ENCODE data around the gene ASTN2. TPM values are rescaled to one million over a fixed set of nuclear protein-coding genes. Genes with fewer than 3 reads are reported as not detected.

Gene ASTN2
- total RNA-seq, 3 donors from 2014 or later = 1.7 to 1.8 (median 1.7) TPM

DNA sequence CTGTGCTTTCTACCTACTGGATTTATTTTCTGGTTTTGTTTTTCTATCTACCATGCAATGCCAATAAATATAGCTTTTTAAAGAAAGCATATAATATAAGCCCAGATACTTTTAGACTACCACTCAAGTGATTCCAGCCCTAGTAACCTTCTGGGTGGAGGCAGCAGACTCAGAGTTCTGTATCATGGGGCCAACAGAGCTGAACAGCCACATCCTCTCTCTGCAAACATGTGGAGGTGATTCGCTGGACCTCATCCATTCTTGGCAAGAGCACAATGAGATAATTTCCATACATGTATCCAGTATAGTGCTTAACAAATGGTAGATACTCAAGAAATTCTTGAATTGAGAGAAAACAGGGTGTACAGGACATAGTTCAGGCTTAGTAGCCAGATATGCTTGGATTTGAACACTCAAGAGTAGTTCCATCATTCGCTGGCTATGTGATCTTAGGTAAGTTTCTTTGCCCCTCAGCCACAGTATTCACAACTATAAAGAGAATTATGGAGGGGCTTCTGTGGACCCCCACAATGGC, 124.5 kb downstream of the ASTN2 start:
- no peak for ATAC-seq
- Mint-ChIP-seq H3K27me3 (ENCODE audit: low read depth) (no peaks in the 10 kb centered on the region), H3K4me3 (no peak overlapping the region), H3K36me3 (ENCODE audit: insufficient read depth) (no peaks in the 10 kb centered on the region), H3K9me3 (no peaks in the 10 kb centered on the region), H3K4me1 (ENCODE audit: low read depth) (no peaks in the 10 kb centered on the region)
- DNase-seq = no peak

GRCh38 chr9:117286245-117286644, 128.6 kb downstream of the ASTN2 start:
- no peak overlapping the region for H3K4me3 Mint-ChIP-seq
- no peak for ATAC-seq
- no peaks in the 10 kb centered on the region for H3K4me1 Mint-ChIP-seq (ENCODE audit: low read depth)
- no peaks in the 10 kb centered on the region for H3K9me3 Mint-ChIP-seq
- H3K36me3 Mint-ChIP-seq (ENCODE audit: insufficient read depth) = no peaks in the 10 kb centered on the region
- no peaks in the 10 kb centered on the region for H3K27me3 Mint-ChIP-seq (ENCODE audit: low read depth)
- no peak for DNase-seq

- no peaks in the 10 kb centered on the region for H3K27me3 Mint-ChIP-seq (ENCODE audit: low read depth)
- H3K4me1 Mint-ChIP-seq (ENCODE audit: low read depth) = no peaks in the 10 kb centered on the region
- no peak overlapping the region for H3K4me3 Mint-ChIP-seq
- H3K36me3 Mint-ChIP-seq (ENCODE audit: insufficient read depth) = no peaks in the 10 kb centered on the region
- H3K9me3 Mint-ChIP-seq = no peaks in the 10 kb centered on the region
- DNase-seq (no peak), ATAC-seq (no peak)
These were observed 130.4 kb downstream of the ASTN2 start for GRCh38 chr9:117284414-117284813.

- no peak overlapping the region for H3K4me3 Mint-ChIP-seq
- ATAC-seq (no peak), DNase-seq (no peak)
- no peaks in the 10 kb centered on the region for H3K4me1 Mint-ChIP-seq (ENCODE audit: low read depth)
- no peaks in the 10 kb centered on the region for H3K27me3 Mint-ChIP-seq (ENCODE audit: low read depth)
- no peaks in the 10 kb centered on the region for H3K36me3 Mint-ChIP-seq (ENCODE audit: insufficient read depth)
- H3K9me3 Mint-ChIP-seq = no peaks in the 10 kb centered on the region
These were observed 132.3 kb downstream of the ASTN2 start for GRCh38 chr9:117282541-117282940.

GRCh38 chr9:117278471-117279035, 136.3 kb downstream of the ASTN2 start:
- no peak for ATAC-seq
- Mint-ChIP-seq H3K36me3 (ENCODE audit: insufficient read depth) (no peaks in the 10 kb centered on the region), H3K27me3 (ENCODE audit: low read depth) (no peaks in the 10 kb centered on the region), H3K4me1 (ENCODE audit: low read depth) (no peaks in the 10 kb centered on the region), H3K4me3 (no peak overlapping the region), H3K9me3 (peaks cover 4% of the 10 kb centered on the region)
- no peak for DNase-seq

GRCh38 chr9:117278020-117278419, 136.8 kb downstream of the ASTN2 start:
- no peaks in the 10 kb centered on the region for H3K4me1 Mint-ChIP-seq (ENCODE audit: low read depth)
- no peaks in the 10 kb centered on the region for H3K27me3 Mint-ChIP-seq (ENCODE audit: low read depth)
- H3K9me3 Mint-ChIP-seq = peaks cover 4% of the 10 kb centered on the region
- H3K4me3 Mint-ChIP-seq = no peak overlapping the region
- H3K36me3 Mint-ChIP-seq (ENCODE audit: insufficient read depth) = no peaks in the 10 kb centered on the region
- DNase-seq (no peak), ATAC-seq (no peak)

- Mint-ChIP-seq H3K4me1 (ENCODE audit: low read depth) (no peaks in the 10 kb centered on the region), H3K27me3 (ENCODE audit: low read depth) (no peaks in the 10 kb centered on the region), H3K4me3 (no peak overlapping the region), H3K36me3 (ENCODE audit: insufficient read depth) (no peaks in the 10 kb centered on the region), H3K9me3 (peaks cover 4% of the 10 kb centered on the region)
- ATAC-seq (no peak), DNase-seq (no peak)
These were observed 138.4 kb downstream of the ASTN2 start for GRCh38 chr9:117276444-117276843.

DNA sequence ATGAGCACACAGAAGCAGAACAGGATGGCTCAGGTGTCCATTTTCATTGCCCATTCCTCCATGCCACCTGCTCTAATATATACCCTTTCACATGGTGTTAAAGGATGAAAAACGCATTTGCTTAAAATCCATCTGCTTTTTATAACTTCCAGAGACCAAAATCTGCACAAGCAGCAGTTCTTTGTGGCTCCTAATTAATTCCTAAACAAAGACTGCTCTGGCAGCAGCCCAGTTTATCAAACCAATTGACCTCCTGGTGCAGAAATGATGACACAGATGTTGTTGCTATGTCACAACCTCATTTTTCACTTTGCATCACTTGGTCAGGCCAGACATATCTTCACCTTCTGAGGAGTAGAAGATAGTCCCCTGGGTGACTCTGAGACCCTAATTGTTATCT, 141.2 kb downstream of the ASTN2 start:
- DNase-seq = no peak
- no peak overlapping the region for H3K4me3 Mint-ChIP-seq
- H3K36me3 Mint-ChIP-seq (ENCODE audit: insufficient read depth) = no peaks in the 10 kb centered on the region
- no peaks in the 10 kb centered on the region for H3K4me1 Mint-ChIP-seq (ENCODE audit: low read depth)
- peaks cover 4% of the 10 kb centered on the region for H3K9me3 Mint-ChIP-seq
- ATAC-seq = no peak
- H3K27me3 Mint-ChIP-seq (ENCODE audit: low read depth) = no peaks in the 10 kb centered on the region

DNA sequence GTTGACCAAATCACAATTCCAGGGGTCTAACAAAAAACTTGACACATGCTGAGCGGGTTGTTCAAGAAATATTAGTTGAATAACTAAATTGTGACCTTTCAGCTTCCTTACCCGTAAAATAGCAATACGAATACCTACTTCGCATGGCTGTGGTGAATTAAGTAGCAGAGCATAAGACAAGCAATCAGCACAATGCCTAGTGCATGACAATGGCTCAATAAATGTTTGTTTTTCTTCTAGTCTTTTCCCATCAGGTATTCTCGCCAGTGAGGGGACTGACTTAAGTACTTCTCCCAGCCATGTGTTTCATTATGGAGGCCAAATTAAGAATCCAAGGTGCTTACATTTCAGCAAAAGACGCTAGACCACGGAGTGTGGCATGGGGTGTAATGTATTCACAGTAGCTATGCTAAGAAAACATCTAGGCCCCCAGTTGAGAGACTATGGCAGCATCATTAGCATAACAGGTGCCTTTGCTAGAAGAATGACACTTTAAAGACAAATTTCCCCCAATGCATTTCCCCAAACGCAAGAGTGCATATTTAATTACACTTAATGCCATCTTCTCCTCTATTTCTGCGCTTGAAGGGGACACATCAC, 145.9 kb downstream of the ASTN2 start:
- no peaks in the 10 kb centered on the region for H3K36me3 Mint-ChIP-seq (ENCODE audit: insufficient read depth)
- H3K4me1 Mint-ChIP-seq (ENCODE audit: low read depth) = no peaks in the 10 kb centered on the region
- H3K9me3 Mint-ChIP-seq = no peaks in the 10 kb centered on the region
- no peaks in the 10 kb centered on the region for H3K27me3 Mint-ChIP-seq (ENCODE audit: low read depth)
- ATAC-seq = no peak
- no peak for DNase-seq
- H3K4me3 Mint-ChIP-seq = no peak overlapping the region

DNA sequence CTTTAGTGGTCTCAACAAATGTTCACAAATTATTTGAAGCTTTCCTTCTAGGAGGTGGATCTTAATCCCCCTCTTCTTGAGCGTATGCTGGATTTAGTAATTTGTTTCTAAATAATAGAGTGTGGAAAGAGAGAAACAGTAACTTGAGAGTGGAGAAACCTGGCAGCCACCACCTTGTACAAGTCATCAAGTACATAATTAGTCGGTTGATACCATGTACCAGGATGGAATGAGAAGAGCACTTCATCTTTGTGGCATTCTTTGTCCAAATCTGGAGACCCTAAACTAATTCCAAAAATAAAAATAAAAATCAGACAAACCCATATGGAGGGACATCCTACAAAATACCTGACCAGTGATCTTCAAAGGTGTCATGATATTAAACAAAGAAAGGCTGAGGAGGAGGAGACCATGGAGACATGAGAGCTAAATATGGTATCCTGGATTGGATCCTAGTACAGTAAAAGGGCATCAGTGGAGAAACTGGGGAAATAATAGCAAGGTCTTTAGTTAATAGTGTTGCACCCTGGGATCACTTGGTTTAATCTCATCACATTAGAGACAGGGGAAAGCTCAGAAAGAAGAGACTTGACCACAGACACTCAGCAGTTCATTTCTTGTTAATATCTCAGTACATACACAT, 147.9 kb downstream of the ASTN2 start:
- Mint-ChIP-seq H3K4me1 (ENCODE audit: low read depth) (no peaks in the 10 kb centered on the region), H3K27me3 (ENCODE audit: low read depth) (peaks cover 2% of the 10 kb centered on the region)

DNA sequence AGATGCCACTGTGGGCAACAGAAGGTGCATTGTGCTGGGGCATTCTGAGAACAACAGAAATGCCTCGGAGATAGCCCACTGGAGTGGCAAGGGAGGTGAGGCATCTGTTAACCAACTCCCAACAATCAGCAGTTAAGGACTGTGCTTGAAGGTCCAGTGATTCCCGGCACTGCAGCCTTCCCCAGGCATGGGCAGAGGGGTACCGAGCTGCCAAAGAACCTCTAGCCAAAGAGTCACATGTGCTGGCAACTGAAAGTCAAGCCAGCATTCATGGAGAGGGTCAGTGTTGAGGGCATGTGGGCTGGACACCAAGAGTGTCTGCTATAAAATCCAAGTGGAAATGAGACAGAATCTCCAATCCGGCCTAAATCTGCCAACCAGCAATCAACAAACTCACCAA, 149.6 kb downstream of the ASTN2 start:
- Mint-ChIP-seq H3K9me3 (no peaks in the 10 kb centered on the region), H3K36me3 (ENCODE audit: insufficient read depth) (no peaks in the 10 kb centered on the region), H3K4me1 (ENCODE audit: low read depth) (no peaks in the 10 kb centered on the region), H3K27me3 (ENCODE audit: low read depth) (peaks cover 2% of the 10 kb centered on the region), H3K4me3 (no peak overlapping the region)
- no peak for ATAC-seq
- no peak for DNase-seq

More for the DNA sequence above, 147.9 kb downstream of the ASTN2 start:
- Mint-ChIP-seq H3K9me3 (no peaks in the 10 kb centered on the region), H3K4me3 (no peak overlapping the region), H3K36me3 (ENCODE audit: insufficient read depth) (no peaks in the 10 kb centered on the region)
- ATAC-seq = no peak
- DNase-seq = no peak

DNA sequence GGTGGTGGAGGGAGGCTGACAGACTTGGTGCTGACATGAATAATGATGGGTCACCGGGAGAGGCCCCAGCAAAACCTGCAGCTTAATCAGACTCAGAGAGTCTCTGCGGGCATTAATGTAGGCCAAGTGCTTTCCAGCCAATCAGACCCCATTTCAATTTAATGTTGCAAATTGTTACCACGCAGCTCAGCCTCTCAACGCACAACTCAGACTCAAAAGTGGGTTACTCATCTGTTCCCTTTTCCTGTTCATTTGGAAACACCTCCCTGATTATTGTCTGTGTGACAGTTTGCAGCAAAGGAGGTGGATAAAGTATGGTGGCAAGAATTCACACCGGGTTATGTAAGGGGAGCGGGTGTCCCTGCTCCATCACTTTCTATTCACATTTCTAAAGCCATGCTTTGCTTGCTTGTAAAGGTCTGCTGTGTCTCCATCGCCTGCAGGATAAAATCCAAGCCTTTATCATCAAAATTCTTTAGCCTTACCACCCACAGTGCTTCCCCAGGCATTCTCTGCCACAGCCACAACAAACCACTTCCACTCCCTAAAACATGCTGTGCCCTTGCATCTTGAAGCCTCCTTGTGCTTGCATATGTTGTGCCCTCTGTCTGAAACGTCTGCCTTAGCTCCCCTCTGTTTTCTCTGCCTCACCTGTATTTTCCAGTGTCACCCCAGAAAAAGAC, 156.5 kb downstream of the ASTN2 start:
- H3K4me3 Mint-ChIP-seq = no peak overlapping the region

DNA sequence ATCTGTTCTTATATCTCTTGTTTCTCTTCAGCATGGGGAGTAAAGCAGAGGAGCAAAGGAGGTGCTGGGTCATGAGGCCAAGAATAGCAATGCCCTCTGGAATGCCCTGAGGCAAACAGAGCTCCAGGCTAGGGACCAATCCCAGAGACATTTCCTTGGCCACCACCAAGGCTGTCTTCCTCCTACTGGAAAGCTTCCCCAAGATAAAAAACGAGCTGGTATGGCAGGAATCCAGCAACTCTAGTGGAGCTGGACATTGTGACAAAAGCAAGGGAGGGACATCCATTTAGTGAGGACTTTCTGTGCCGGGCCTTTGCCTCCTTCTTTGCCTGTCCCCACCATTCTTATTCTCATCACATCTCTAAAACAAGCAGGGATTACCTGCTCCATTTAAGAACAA, 161.6 kb downstream of the ASTN2 start:
- no peaks in the 10 kb centered on the region for H3K27me3 Mint-ChIP-seq (ENCODE audit: low read depth)
- peaks cover 7% of the 10 kb centered on the region for H3K9me3 Mint-ChIP-seq
- H3K4me1 Mint-ChIP-seq (ENCODE audit: low read depth) = no peaks in the 10 kb centered on the region
- DNase-seq = no peak
- no peak overlapping the region for H3K4me3 Mint-ChIP-seq
- H3K36me3 Mint-ChIP-seq (ENCODE audit: insufficient read depth) = no peaks in the 10 kb centered on the region
- no peak for ATAC-seq

More for the DNA sequence above, 156.5 kb downstream of the ASTN2 start:
- ATAC-seq = no peak
- peaks cover 2% of the 10 kb centered on the region for H3K27me3 Mint-ChIP-seq (ENCODE audit: low read depth)
- no peaks in the 10 kb centered on the region for H3K36me3 Mint-ChIP-seq (ENCODE audit: insufficient read depth)
- no peaks in the 10 kb centered on the region for H3K4me1 Mint-ChIP-seq (ENCODE audit: low read depth)
- no peaks in the 10 kb centered on the region for H3K9me3 Mint-ChIP-seq
- DNase-seq = no peak

DNA sequence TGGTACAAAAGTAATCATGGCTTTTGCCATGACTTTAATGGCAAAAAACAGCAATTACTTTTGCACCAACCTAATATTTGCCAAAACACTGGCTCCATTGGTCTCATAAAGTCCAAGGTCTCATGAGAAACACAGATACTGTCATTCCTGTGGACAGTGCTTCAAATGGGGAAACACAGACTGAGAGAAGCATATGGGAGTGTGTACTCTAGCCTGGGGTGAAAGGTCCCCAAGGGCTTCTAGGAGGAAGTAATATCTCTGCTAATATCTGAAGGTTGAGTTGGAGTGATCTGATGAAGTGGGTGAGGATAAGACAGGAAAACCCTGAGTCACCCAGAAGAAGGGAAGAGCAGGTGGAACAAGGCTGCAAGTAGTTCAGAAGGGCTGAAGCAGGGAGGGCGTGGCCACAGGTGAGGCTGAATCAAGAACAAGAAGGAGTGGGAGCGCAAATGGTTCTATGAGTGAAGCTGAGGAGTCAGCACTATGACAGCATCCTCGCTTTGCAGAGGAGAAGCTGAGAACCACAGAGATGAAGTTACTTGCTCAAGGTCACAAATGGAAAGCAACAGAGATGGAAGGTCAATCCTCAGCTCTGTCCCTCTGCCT, 164.1 kb downstream of the ASTN2 start:
- DNase-seq (no peak), ATAC-seq (no peak)
- H3K36me3 Mint-ChIP-seq (ENCODE audit: insufficient read depth) = no peaks in the 10 kb centered on the region
- peaks cover 11% of the 10 kb centered on the region for H3K9me3 Mint-ChIP-seq
- H3K27me3 Mint-ChIP-seq (ENCODE audit: low read depth) = no peaks in the 10 kb centered on the region
- no peaks in the 10 kb centered on the region for H3K4me1 Mint-ChIP-seq (ENCODE audit: low read depth)
- no peak overlapping the region for H3K4me3 Mint-ChIP-seq
